ENCODE measurements around the gene MRTFA.

DNA sequence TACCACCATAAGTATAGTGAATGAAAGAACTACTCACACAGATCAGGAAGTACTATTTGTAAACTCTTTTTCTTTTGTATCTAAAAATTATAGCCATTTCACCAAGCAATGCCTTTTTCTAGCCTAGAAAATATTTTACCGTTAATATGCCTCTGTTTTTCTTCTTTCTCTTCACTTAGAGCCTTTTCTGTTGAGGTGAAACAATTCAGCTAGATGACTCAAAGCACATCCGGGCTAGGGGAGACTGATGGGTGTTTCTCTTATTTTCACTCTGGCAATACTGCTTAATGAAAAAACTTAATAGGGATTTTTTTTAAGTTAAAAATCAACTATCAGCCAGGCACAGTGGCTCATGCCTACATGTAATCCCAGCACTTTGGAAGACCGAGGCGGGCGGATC lies 172.8 kb downstream of the MRTFA start:
- no peak for TF ChIP-seq POLR2A (IDR thresholded peaks at IDR 0.05; ENCODE audit: low read depth, low read length)
- TF ChIP-seq TAF1 (IDR thresholded peaks at IDR 0.05; ENCODE audit: low read depth, low read length), result no peak
- no peak for TF ChIP-seq POU2F2 (IDR thresholded peaks at IDR 0.05; ENCODE audit: low read depth, low read length)
- TF ChIP-seq POLR2AphosphoS5 (IDR thresholded peaks at IDR 0.05; ENCODE audit: low read depth, low read length), result no peak
